GM18505 (cell line): ENCODE measurements around the gene SLC35E2B.
"Not testable (repeated sequence)": the region's sequence is repeated elsewhere in the genome, so short reads cannot be mapped to it uniquely, and the experiment has no call there.

Experiments used
- ATAC-seq: cut with Tn5 transposase; IDR thresholded peaks from one replicate; pipeline ENCODE4 v1.9.1; 2021; ENCODE audit not compliant: unreplicated experiment
- POLR2A ChIP-seq: IDR thresholded peaks from 4 replicates; pipeline ENCODE4 v1.6.1; 2011; ENCODE audit warnings: borderline replicate concordance; ENCODE audit not compliant: insufficient read depth, insufficient read length; ENCODE audit errors: extremely low read depth

Gene SLC35E2B

GRCh38 chr1:1692714-1693647, at the start of gene SLC35E2B:
Gene SLC35E2B, minus strand, starts transcription at chr1:1692795. Its CDS starts 16,096 bp downstream, at chr1:1676699.
- peak; percentile 78 for ATAC-seq

- ATAC-seq: not testable (repeated sequence)
Observed at GRCh38 chr1:1741013-1741412, 48.4 kb upstream of the SLC35E2B start.

GRCh38 chr1:1738799-1739337, 46.3 kb upstream of the SLC35E2B start:
- ATAC-seq: not testable (repeated sequence)

- ATAC-seq: not testable (repeated sequence)
Observed at GRCh38 chr1:1737675-1738590, 45.3 kb upstream of the SLC35E2B start.

- no peak for ATAC-seq
- no peak for TF ChIP-seq POLR2A
Observed at GRCh38 chr1:1732381-1732780, 39.8 kb upstream of the SLC35E2B start.

GRCh38 chr1:1730870-1731269, 38.3 kb upstream of the SLC35E2B start:
- TF ChIP-seq POLR2A: no peak
- ATAC-seq: no peak

GRCh38 chr1:1730230-1730629, 37.6 kb upstream of the SLC35E2B start:
- not testable (repeated sequence) for ATAC-seq

- not testable (repeated sequence) for ATAC-seq
Observed at GRCh38 chr1:1729116-1729816, 36.7 kb upstream of the SLC35E2B start.

- not testable (repeated sequence) for ATAC-seq
Observed at GRCh38 chr1:1728308-1729005, 35.9 kb upstream of the SLC35E2B start.

- ATAC-seq: not testable (repeated sequence)
Observed at GRCh38 chr1:1727131-1727651, 34.6 kb upstream of the SLC35E2B start.

- ATAC-seq: not testable (repeated sequence)
Observed at GRCh38 chr1:1726088-1726487, 33.5 kb upstream of the SLC35E2B start.

GRCh38 chr1:1724035-1724864, 31.7 kb upstream of the SLC35E2B start, which contains the start of gene CDK11A:
Gene CDK11A, minus strand, starts transcription at chr1:1724357. Its CDS starts 1,539 bp downstream, at chr1:1722818.
- peak; percentile 87 for ATAC-seq
